ENCODE data around the gene BIRC3. TPM values are rescaled to one million over a fixed set of nuclear protein-coding genes. Genes with fewer than 3 reads are reported as not detected.
A peak's percentile ranks its signal among the peaks of the same experiment; 100 is the strongest.
"Not testable (repeated sequence)": the region's sequence is repeated elsewhere in the genome, so short reads cannot be mapped to it uniquely, and the experiment has no call there.

The BIRC3 gene
- total RNA-seq, 4 donors from 2014 or later, result 2.4 to 6.9 (median 6.0) TPM

DNA sequence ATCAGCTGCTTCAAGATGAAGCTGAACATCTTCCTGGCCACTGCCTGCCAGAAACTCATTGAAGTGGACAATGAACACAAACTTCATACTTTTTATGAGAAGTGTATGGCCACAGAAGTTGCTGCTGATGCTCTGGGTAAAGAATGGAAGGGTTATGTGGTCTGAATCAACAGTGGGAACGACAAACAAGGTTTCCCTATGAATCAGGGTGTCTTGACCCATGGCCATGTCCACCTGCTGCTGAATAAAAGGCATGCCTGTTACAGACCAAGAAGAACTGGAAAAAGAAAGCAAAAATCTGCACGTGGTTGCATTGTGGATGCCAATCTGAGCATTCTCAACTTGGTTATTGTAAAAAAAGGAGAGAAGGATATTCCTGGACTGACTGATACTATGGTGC, 22.2 kb upstream of the BIRC3 start:
- Histone ChIP-seq H3K36me3 (no peaks in the 10 kb centered on the region), H3K27ac (no peak overlapping the region), H3K4me3 (no peak overlapping the region), H3K9me3 (no peaks in the 10 kb centered on the region), H3K4me1 (peaks cover 0 to 16% (median 0%) of the 10 kb centered on the region in 3 donors), H3K27me3 (no peaks in the 10 kb centered on the region)
- intact Hi-C loops (cut with DNase I), result no loop called here
- DNase-seq, result no peak
- no peak for TF ChIP-seq POLR2A (IDR thresholded peaks at IDR 0.05)
- TF ChIP-seq, protein P1, sequence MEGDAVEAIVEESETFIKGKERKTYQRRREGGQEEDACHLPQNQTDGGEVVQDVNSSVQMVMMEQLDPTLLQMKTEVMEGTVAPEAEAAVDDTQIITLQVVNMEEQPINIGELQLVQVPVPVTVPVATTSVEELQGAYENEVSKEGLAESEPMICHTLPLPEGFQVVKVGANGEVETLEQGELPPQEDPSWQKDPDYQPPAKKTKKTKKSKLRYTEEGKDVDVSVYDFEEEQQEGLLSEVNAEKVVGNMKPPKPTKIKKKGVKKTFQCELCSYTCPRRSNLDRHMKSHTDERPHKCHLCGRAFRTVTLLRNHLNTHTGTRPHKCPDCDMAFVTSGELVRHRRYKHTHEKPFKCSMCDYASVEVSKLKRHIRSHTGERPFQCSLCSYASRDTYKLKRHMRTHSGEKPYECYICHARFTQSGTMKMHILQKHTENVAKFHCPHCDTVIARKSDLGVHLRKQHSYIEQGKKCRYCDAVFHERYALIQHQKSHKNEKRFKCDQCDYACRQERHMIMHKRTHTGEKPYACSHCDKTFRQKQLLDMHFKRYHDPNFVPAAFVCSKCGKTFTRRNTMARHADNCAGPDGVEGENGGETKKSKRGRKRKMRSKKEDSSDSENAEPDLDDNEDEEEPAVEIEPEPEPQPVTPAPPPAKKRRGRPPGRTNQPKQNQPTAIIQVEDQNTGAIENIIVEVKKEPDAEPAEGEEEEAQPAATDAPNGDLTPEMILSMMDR (IDR thresholded peaks at IDR 0.05), result no peak
- 54 to 63% methylated on average over 2 of the region's 2 CpGs for WGBS, 2 donors

DNA sequence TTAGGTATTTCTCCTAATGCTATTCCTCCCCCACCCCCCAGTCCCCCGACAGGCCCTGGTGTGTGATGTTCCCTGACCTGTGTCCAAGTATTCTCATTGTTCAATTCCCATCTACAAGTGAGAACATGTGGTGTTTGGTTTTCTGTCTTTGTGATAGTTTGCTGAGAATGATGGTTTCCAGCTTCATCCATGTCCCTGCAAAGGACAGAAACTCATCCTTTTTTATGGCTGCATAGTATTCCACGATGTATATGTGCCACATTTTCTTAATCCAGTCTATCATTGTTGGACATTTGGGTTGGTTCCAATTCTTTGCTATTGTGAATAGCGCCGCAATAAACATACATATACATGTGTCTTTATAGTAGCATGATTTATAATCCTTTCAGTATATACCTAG, 20.5 kb upstream of the BIRC3 start:
- H3K36me3 ChIP-seq; H3K27ac ChIP-seq; H3K27me3 ChIP-seq; intact Hi-C loops (cut with DNase I); H3K9me3 ChIP-seq; H3K4me3 ChIP-seq; DNase-seq: not testable (repeated sequence)
- peaks cover 0 to 22% (median 0%) of the 10 kb centered on the region in 3 donors for H3K4me1 ChIP-seq
- 88 to 97% methylated on average over 4 of the region's 4 CpGs for WGBS, 2 donors

DNA sequence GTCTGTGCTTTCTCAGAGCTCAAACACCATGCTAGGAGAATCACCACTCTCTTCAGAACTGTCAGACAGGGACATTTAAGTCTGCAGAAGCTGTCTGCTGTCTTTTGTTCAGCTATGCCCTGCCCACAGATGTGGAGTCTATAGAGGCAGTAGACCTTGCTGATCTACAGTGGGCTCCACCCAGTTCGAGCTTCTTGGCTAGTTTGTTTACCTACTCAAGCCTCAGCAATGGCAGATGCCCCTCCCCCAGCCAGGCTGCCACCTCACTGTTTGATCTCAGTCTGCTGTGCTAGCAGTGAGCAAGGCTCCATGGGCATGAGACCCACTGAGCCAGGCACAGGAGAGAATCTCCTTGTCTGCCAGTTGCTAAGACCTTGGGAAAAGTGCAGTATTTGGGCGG, 16.4 kb upstream of the BIRC3 start:
- Histone ChIP-seq H3K4me1 (peaks cover 2 to 12% (median 4%) of the 10 kb centered on the region in 3 donors), H3K9me3 (peaks cover 0 to 30% (median 11%) of the 10 kb centered on the region in 3 donors)
- H3K27ac ChIP-seq; H3K4me3 ChIP-seq; H3K36me3 ChIP-seq; intact Hi-C loops (cut with DNase I); H3K27me3 ChIP-seq; DNase-seq: not testable (repeated sequence)
- WGBS, 2 donors, result 60 to 75% methylated on average over 1 to 2 of the region's 2 CpGs

DNA sequence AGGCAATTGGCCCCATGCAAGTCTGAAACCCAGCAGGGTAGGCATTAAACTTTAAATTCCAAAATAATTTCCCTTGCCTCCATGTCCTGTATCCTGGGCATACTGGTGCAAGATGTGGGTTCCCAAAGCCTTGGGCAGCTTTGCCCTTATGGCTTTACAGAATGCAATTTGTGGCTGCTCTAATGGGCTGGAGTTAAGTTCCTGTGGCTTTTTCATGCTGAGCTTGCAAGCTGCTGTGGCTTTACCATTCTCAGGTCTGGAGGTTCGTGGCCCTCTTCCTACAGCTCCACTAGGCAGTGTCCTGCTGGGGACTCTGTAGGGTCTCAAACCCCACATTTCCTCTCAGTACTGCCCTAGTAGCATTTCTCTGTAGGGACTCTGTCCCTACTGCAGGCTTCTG, 15.0 kb upstream of the BIRC3 start:
- TF ChIP-seq, protein P1 (IDR thresholded peaks at IDR 0.05), result no peak
- no peak for TF ChIP-seq POLR2A (IDR thresholded peaks at IDR 0.05)
- no peak for DNase-seq
- no peak overlapping the region for H3K4me3 ChIP-seq
- 71 to 75% methylated on average over 1 of the region's 1 CpG for WGBS, 2 donors
- H3K27me3 ChIP-seq, result no peaks in the 10 kb centered on the region
- H3K9me3 ChIP-seq, result peaks cover 0 to 30% (median 11%) of the 10 kb centered on the region in 3 donors
- no peak overlapping the region for H3K27ac ChIP-seq
- intact Hi-C loops (cut with DNase I), result no loop called here
- peaks cover 6 to 26% (median 13%) of the 10 kb centered on the region in 3 donors for H3K4me1 ChIP-seq
- H3K36me3 ChIP-seq, result no peaks in the 10 kb centered on the region

DNA sequence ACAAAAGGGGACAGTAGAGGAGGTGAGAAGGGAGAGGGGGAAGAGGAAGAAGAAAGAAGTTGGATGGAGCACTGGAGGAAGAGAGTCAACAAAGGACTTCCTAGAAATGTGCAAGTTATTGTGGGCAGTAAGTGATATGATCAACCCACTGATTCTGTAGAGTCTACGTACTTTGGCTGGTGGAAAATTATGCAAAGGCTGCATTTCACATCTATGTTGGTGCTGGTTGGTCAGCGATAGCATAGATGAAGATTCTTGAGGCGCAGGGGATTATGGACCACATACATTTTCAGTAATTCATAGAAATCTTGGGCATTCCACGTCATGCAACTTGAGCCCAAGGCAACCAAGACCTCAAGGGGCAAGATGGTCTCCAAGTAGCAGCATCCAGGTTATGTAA, 12.6 kb upstream of the BIRC3 start:
- H3K9me3 ChIP-seq, result peaks cover 0 to 30% (median 11%) of the 10 kb centered on the region in 3 donors
- no peaks in the 10 kb centered on the region for H3K27me3 ChIP-seq
- WGBS, 2 donors, result 88 to 89% methylated on average over 4 of the region's 4 CpGs
- no peak overlapping the region for H3K4me3 ChIP-seq
- TF ChIP-seq, protein P1 (IDR thresholded peaks at IDR 0.05), result no peak
- intact Hi-C loops (cut with DNase I), result no loop called here
- peaks cover 6 to 30% (median 14%) of the 10 kb centered on the region in 3 donors for H3K4me1 ChIP-seq
- no peak for DNase-seq
- no peaks in the 10 kb centered on the region for H3K36me3 ChIP-seq
- H3K27ac ChIP-seq, result no peak overlapping the region

DNA sequence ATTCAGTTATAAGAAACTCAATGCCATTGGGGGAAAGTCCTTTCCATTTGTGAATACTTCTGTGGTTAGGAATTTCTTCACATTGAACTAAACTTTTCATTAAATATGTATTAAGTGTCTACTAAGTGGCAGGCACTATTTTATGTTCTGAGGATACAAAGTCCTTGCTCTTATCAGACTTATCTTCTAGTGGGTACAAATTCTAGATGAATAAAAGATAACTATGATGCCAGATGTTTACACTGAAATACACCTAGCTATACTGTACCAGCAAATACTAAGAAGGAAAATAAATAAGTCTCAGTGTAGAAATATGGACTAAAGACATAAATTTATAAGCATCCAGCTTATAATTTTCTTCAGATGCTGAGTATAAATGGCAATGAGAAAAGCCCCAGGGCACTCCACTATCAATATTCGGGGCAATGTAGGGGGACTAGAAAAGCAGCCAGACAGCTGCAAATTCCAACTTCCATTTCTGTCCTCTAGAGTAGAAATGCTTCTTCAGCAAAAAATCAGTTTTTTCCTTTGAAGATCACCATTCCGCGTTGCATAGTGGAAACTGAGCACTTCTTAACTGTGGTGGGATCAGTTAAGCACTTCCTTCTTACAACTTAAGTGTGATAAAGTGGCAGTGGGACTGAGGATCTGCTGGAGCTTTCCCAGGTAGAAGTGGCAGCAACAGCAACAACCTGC, 11.8 kb upstream of the BIRC3 start:
- Histone ChIP-seq H3K9me3 (peaks cover 0 to 30% (median 11%) of the 10 kb centered on the region in 3 donors), H3K36me3 (no peaks in the 10 kb centered on the region), H3K4me3 (no peak overlapping the region), H3K27me3 (no peaks in the 10 kb centered on the region), H3K4me1 (peaks cover 6 to 30% (median 14%) of the 10 kb centered on the region in 3 donors), H3K27ac (peak overlapping the region; percentile 59 to 79 (median 67))
- 65 to 75% methylated on average over 3 of the region's 3 CpGs for WGBS, 2 donors
- intact Hi-C loops (cut with DNase I), result no loop called here
- DNase-seq, result no peak
- TF ChIP-seq, protein P1 (IDR thresholded peaks at IDR 0.05), result no peak
- no peak for TF ChIP-seq POLR2A (IDR thresholded peaks at IDR 0.05)

Data from esophagus squamous epithelium (tissue), 5 donors.